Loucy (cell line): Measurements from ENCODE around the gene DRAM2.
A peak's percentile ranks its signal among the peaks of the same experiment; 100 is the strongest.

ENCODE experiments used
- H2AFZ ChIP-seq: fragments of 200-600 bp; sonication (generic); 2 replicates; pipeline ENCODE4 v1.6.0; 2016; ENCODE audit warnings: antibody characterized with exemption, mild to moderate bottlenecking, low read length, moderate library complexity
- H3F3A ChIP-seq: fragments of 200-600 bp; 2 replicates; pipeline ENCODE4 v1.6.0; 2016; ENCODE audit warnings: antibody characterized with exemption, low read depth, mild to moderate bottlenecking
- H3K27me3 ChIP-seq: fragments of 200-600 bp; sonication (generic); 2 replicates; pipeline ENCODE4 v1.6.1; 2014; ENCODE audit warnings: low read length, mild to moderate bottlenecking; ENCODE audit not compliant: insufficient read depth, poor library complexity, severe bottlenecking
- H3K36me3 ChIP-seq: fragments of 200-600 bp; sonication (generic); 2 replicates; pipeline ENCODE4 v1.6.1; 2016; ENCODE audit warnings: low read length; ENCODE audit not compliant: insufficient read depth
- H3K4me1 ChIP-seq: fragments of 200-600 bp; sonication (generic); 2 replicates; pipeline ENCODE4 v1.5.1; 2014; ENCODE audit warnings: low read length, mild to moderate bottlenecking; ENCODE audit not compliant: insufficient read depth, poor library complexity, severe bottlenecking
- H3K4me2 ChIP-seq: fragments of 200-600 bp; sonication (generic); 2 replicates; pipeline ENCODE4 v1.6.0; 2014; ENCODE audit warnings: antibody characterized with exemption, low read length, low read depth, mild to moderate bottlenecking; ENCODE audit not compliant: poor library complexity, severe bottlenecking
- H3K4me3 ChIP-seq: fragments of 200-600 bp; sonication (generic); 2 replicates; pipeline ENCODE4 v1.5.1; 2014; ENCODE audit warnings: low read length, mild to moderate bottlenecking, mixed read lengths; ENCODE audit not compliant: poor library complexity, severe bottlenecking
- H3K79me2 ChIP-seq: fragments of 200-600 bp; sonication (generic); 2 replicates; pipeline ENCODE4 v1.6.1; 2014; ENCODE audit warnings: low read length; ENCODE audit not compliant: insufficient read depth
- H3K9ac ChIP-seq: fragments of 200-600 bp; sonication (generic); 2 replicates; pipeline ENCODE4 v1.6.0; 2014; ENCODE audit warnings: mild to moderate bottlenecking, low read depth, low read length, moderate library complexity; ENCODE audit not compliant: poor library complexity, severe bottlenecking
- H3K9me2 ChIP-seq: fragments of 200-600 bp; sonication (generic); replicated peaks from 2 replicates; pipeline ENCODE4 v1.6.1; 2016; ENCODE audit warnings: low read depth, low read length, mixed read lengths
- H3K9me3 ChIP-seq: fragments of 200-600 bp; sonication (generic); 2 replicates; pipeline ENCODE4 v1.6.1; 2014; ENCODE audit warnings: mild to moderate bottlenecking, antibody characterized with exemption, low read length, low read depth; ENCODE audit not compliant: insufficient read depth
- H4K20me1 ChIP-seq: fragments of 200-600 bp; sonication (generic); 2 replicates; pipeline ENCODE4 v1.6.0; 2014; ENCODE audit warnings: antibody characterized with exemption, low read length, mild to moderate bottlenecking; ENCODE audit not compliant: insufficient read depth, poor library complexity, severe bottlenecking
- EZH2phosphoT487 ChIP-seq: fragments of 200-600 bp; IDR thresholded peaks from 2 replicates; pipeline ENCODE4 v1.6.1; 2018; ENCODE audit warnings: antibody characterized with exemption, mild to moderate bottlenecking, moderate library complexity, borderline replicate concordance
- TF ChIP-seq, protein P1 (sequence below): fragments of 200-600 bp; sonication (generic); conservative IDR thresholded peaks from 2 replicates; pipeline ENCODE4 v1.5.1; 2014; ENCODE audit warnings: mild to moderate bottlenecking, antibody characterized with exemption, low read length

DRAM2 gene

DNA sequence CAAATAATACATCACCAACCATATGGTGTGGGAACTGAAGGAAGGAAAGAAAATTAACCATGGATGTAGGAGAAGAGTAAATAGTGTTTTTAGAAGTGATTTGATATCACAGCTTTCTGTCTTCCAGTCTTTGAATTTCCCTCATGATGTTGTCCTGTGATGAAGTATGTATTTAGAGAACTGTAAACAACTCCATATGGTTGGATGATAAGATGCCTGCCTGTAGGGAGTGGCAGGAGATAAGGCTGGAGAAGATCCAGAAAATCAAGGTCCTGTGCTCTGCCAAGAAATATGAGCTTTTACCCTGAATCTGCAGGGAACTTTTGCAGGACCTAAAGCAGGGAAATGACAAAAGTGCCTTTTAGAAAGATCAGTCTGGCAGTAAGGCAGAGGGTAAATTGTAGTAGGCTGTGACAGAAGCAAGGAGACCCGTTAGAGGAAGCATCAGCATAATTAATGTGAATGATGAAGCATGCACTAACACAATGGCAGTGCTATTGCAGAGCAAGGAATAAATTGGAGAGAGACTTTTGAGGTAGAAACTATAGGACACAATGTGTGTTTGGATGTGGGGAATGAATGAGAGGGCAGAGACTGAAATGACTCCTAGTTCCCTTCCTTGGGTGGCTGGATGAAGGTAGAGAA lies 22.1 kb upstream of the DRAM2 start:
- Histone ChIP-seq H3K9me2 (no peaks in the 10 kb centered on the region), H3K9me3 (no peaks in the 10 kb centered on the region), H3K36me3 (peaks cover 42% of the 10 kb centered on the region; the same call in 1 of the 2 replicates), H2AFZ (no peak overlapping the region), H3K4me1 (no peaks in the 10 kb centered on the region), H3F3A (no peaks in the 10 kb centered on the region), H3K9ac (no peak overlapping the region), H3K27me3 (no peaks in the 10 kb centered on the region), H3K4me2 (no peak overlapping the region), H3K79me2 (peaks cover 31% of the 10 kb centered on the region), H4K20me1 (peaks cover 6% of the 10 kb centered on the region), H3K4me3 (no peak overlapping the region)
- TF ChIP-seq EZH2phosphoT487 = no peak
- TF ChIP-seq, protein P1, sequence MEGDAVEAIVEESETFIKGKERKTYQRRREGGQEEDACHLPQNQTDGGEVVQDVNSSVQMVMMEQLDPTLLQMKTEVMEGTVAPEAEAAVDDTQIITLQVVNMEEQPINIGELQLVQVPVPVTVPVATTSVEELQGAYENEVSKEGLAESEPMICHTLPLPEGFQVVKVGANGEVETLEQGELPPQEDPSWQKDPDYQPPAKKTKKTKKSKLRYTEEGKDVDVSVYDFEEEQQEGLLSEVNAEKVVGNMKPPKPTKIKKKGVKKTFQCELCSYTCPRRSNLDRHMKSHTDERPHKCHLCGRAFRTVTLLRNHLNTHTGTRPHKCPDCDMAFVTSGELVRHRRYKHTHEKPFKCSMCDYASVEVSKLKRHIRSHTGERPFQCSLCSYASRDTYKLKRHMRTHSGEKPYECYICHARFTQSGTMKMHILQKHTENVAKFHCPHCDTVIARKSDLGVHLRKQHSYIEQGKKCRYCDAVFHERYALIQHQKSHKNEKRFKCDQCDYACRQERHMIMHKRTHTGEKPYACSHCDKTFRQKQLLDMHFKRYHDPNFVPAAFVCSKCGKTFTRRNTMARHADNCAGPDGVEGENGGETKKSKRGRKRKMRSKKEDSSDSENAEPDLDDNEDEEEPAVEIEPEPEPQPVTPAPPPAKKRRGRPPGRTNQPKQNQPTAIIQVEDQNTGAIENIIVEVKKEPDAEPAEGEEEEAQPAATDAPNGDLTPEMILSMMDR = no peak

DNA sequence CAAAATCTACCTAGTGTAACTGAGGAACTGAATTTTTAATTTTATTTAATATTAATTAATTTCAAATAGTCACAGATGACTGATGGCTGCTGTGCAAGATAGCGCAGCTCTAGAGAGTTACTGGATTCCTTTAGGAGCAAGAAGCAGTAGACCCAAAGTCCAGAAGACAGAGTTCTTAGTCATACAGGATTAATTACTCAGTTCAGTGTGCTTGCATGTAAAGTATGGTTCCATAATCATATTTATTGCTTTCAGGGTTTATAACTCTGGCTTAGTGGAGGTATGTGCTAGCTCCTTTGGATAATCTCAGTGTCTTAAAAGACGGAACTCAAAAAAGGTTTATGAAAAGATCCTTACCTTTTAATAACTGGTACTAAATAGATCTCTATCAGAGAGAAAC lies 17.5 kb upstream of the DRAM2 start:
- Histone ChIP-seq H3K79me2 (peaks cover 75% of the 10 kb centered on the region), H3K9ac (no peak overlapping the region), H3K4me2 (no peak overlapping the region), H4K20me1 (peaks cover 34% of the 10 kb centered on the region), H3K4me3 (no peak overlapping the region), H3K27me3 (no peaks in the 10 kb centered on the region), H3K4me1 (peaks cover 17% of the 10 kb centered on the region), H2AFZ (no peak overlapping the region), H3K9me3 (no peaks in the 10 kb centered on the region), H3K36me3 (peaks cover 55% of the 10 kb centered on the region), H3F3A (no peaks in the 10 kb centered on the region), H3K9me2 (no peaks in the 10 kb centered on the region)
- TF ChIP-seq EZH2phosphoT487 = no peak
- TF ChIP-seq, protein P1 = no peak

DNA sequence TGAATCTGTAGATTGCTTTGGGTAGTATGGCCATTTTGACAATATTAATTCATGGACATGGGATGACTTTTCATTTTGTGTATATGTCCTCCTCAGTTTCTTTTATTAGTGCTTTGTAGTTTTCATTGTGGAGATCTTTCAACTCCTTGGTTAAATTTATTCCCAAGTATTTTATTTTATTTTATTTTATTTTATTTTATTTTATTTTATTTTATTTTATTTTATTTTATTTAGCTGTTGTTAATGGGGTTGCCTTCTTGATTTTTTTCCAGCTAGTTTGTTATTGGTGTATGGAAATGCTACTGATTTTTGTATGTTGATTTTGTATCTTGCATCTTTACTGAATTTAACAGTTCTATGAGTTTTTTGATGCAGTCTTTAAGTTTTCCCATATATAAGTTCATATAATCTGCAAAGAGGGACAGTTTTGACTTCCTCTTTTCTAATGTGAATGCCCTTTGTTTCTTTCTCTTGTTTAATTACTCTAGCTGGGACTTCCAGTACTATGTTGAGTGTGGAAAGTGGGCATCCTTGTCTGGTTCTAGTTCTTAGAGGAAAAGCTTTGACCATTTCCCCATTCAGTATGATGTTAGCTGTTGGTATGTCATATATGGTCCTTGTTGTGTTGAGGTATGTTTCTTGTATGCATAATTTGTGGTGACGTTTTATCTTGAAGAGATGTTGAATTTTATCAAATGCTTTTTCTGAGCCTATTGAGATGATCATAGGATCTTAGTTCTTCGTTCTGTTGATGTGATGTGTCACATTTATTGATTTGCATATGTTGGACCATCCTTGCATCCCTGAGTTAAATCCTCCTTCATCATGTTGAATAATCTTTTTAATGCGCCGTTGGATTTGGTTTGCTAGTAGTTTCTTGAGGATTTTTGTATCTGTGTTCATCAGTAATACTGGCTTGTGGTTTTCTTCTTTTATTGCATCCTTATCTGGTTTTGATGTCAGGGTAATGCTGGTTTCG lies 14.4 kb upstream of the DRAM2 start:
- peaks cover 52% of the 10 kb centered on the region for H3K36me3 ChIP-seq

More for the DNA sequence above, 14.4 kb upstream of the DRAM2 start:
- Histone ChIP-seq H3K79me2 (peaks cover 91% of the 10 kb centered on the region), H3K9me2 (no peaks in the 10 kb centered on the region), H3K4me3 (peak overlapping the region; percentile 23), H3K4me2 (peak overlapping the region; percentile 56), H2AFZ (no peak overlapping the region), H4K20me1 (peaks cover 47% of the 10 kb centered on the region), H3K9me3 (no peaks in the 10 kb centered on the region), H3K9ac (no peak overlapping the region), H3K27me3 (no peaks in the 10 kb centered on the region), H3F3A (no peaks in the 10 kb centered on the region), H3K4me1 (peaks cover 39% of the 10 kb centered on the region)
- TF ChIP-seq, protein P1 = no peak
- TF ChIP-seq EZH2phosphoT487 = no peak
